GM21528 (cell line): Measurements from ENCODE around the gene FBP2.
"Not testable (repeated sequence)": the region's sequence is repeated elsewhere in the genome, so short reads cannot be mapped to it uniquely, and the experiment has no call there.

Source experiments
- ATAC-seq: cut with Tn5 transposase; IDR thresholded peaks from one replicate; pipeline ENCODE4 v1.9.1; 2021; ENCODE audit warnings: mild to moderate bottlenecking, moderate library complexity; ENCODE audit not compliant: unreplicated experiment, low FRiP score

The FBP2 gene

GRCh38 chr9:94566550-94566949, 27.1 kb downstream of the FBP2 start:
- ATAC-seq = no peak

GRCh38 chr9:94564279-94564678, 29.3 kb downstream of the FBP2 start:
- ATAC-seq = not testable (repeated sequence)

GRCh38 chr9:94563548-94563947, 30.1 kb downstream of the FBP2 start:
- ATAC-seq = no peak

- ATAC-seq = no peak
These were observed 33.4 kb downstream of the FBP2 start for GRCh38 chr9:94560237-94560636.

GRCh38 chr9:94557376-94557775, 36.2 kb downstream of the FBP2 start:
- no peak for ATAC-seq

- no peak for ATAC-seq
These were observed 38.9 kb downstream of the FBP2 start, which contains the start of gene PCAT7 for GRCh38 chr9:94554439-94555331. Gene PCAT7, plus strand, starts transcription at chr9:94555083.

- no peak for ATAC-seq
These were observed 39.6 kb downstream of the FBP2 start for GRCh38 chr9:94554078-94554438.

- ATAC-seq = no peak
These were observed 40.3 kb downstream of the FBP2 start for GRCh38 chr9:94553029-94553938.

- ATAC-seq = no peak
These were observed 47.7 kb downstream of the FBP2 start for GRCh38 chr9:94545940-94546339.

GRCh38 chr9:94544335-94544734, 49.3 kb downstream of the FBP2 start:
- not testable (repeated sequence) for ATAC-seq

- no peak for ATAC-seq
These were observed 54.7 kb downstream of the FBP2 start for GRCh38 chr9:94538908-94539307.

- no peak for ATAC-seq
These were observed 58.7 kb downstream of the FBP2 start for GRCh38 chr9:94534901-94535300.

GRCh38 chr9:94533601-94534000, 60.0 kb downstream of the FBP2 start:
- ATAC-seq = no peak

- ATAC-seq = no peak
These were observed 60.5 kb downstream of the FBP2 start for GRCh38 chr9:94533155-94533554.

- no peak for ATAC-seq
These were observed 64.7 kb downstream of the FBP2 start for GRCh38 chr9:94528886-94529285.

GRCh38 chr9:94526951-94527350, 66.7 kb downstream of the FBP2 start:
- ATAC-seq = no peak

GRCh38 chr9:94526271-94526670, 67.4 kb downstream of the FBP2 start:
- no peak for ATAC-seq

GRCh38 chr9:94525396-94526035, 68.1 kb downstream of the FBP2 start:
- no peak for ATAC-seq

- ATAC-seq = no peak
These were observed 76.4 kb downstream of the FBP2 start for GRCh38 chr9:94517254-94517653.

GRCh38 chr9:94514722-94515121, 78.9 kb downstream of the FBP2 start:
- no peak for ATAC-seq

- ATAC-seq = no peak
These were observed 81.7 kb downstream of the FBP2 start for GRCh38 chr9:94511955-94512265.
